ENCODE measurements around the gene FARS2.

FARS2 gene

DNA sequence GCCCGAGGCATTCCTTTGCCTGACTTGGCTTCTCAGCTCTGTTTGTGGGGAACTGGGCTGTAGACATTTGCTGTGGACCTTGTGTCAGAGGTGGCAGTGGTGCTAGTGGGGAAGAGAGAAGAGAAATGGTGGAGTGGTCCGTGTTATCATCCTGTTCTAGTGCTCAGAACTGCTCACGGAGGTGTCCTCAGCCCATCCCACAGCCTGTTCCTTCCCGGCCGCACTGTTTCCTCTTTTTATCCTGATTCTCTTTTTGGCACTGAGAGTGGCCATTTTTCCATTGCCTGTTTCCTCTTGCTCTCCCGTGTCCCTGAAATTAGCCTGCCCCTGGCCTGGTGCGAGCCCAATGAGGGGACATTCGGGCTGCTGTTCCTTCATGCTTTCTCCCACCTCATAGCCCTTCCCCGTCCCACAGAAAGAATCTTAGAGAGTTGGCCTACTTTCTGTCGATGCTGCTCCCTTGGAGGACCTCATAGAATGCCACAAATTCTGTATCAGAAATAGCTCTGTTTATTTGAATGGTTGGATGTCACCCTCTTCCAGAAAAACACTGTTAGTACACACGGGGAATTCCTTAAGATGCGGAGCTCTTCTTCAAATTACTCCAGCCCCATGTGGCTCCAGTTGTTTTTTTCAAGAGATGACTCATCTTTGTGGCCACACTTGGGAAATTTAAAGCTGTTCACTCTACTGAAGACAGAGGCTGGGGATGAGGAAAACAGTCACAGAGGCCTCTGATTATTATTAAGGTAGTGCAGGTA lies 26.1 kb downstream of the FARS2 start:
- DNase-seq, result no peak

DNA sequence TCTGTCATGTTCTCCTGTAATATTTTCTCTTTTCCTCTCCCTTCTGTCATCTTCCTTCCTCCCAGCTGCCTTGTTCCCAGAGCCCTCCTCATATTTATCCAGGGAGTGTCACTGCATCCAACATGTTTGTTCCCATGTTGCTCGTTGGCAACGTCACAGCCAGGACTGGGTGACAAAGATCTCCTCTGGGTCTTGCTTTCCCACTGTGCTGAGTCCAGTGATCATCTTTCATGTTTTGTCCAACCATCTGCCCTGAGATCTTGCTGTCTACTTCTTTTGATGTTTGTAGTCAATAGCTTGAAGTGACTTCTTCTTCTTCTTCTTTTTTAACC lies 26.6 kb downstream of the FARS2 start:
- no peak for DNase-seq

DNA sequence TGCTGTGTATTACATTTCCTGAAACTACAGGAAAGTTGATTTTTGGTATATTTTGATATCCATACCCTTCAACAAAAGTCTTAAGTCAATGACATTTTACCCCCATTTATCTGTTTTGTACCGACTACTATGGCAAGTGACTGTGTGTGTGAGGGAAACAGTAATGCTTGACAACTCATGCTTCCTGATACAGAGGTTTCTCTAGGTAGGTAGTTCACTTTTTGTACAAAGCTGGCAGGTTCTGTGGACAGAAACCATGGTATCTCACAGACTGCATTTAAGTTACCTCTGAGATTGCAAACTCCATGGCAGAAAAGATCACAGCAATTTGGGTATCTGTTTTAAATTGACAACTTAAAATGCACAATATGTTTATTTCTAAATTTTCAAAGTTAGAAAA lies 28.8 kb downstream of the FARS2 start:
- no peak for DNase-seq

DNA sequence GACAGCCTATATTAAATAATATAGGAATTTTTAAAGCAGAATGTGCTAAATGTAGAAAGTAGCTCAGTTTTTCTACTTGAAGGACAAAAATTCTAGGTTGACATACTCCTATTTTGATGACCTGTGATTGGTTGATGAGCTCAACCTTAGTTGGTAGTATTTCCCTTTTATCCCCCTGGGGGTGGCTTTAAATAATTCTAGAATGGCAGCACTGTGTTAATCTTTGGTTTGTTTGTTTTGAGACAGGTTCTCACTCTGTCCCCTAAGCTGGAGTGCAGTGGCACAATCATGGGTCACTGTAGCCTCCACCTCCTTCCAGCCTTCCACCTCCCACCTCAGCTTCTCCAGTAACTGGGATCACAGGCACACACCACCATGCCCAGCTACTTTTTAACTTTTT lies 29.2 kb downstream of the FARS2 start:
- DNase-seq, result no peak

DNA sequence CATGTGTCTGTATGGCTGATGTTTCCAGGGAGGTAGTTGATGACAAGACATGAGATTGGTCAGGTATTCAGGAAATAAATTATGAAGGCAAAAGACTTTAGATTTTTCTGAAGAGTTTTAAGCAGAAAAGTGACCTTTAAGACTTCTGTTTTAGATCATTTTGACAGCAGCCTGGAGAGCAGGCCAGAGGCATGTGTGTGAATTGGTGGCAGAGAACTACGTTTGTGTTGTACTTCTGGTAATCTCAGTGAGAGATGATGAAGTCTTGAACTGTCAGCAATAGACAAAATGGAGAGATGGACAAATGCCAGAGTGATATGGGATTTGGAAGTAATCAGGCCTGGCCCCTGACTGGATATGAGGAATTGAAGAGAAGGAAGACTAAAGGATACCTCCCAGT lies 30.8 kb downstream of the FARS2 start:
- DNase-seq, result no peak

DNA sequence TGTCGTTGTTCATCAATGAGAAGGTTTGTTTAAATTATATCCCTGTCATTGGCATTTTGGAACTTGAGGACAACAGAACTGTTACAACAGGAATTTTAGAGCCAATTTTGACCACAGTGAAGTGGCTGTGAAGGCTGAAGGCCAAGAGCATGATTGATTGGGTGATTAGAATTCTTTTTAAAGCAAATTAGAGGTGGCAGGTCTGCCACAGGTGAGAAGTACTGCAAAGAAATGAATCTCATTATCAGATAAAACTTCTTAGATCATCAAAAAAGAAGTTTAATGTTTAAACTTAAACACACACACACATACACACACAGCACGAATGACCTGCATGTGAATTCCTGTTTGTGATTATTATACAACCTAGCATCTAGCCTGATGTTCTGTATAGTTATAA lies 32.4 kb downstream of the FARS2 start:
- DNase-seq, result no peak

DNA sequence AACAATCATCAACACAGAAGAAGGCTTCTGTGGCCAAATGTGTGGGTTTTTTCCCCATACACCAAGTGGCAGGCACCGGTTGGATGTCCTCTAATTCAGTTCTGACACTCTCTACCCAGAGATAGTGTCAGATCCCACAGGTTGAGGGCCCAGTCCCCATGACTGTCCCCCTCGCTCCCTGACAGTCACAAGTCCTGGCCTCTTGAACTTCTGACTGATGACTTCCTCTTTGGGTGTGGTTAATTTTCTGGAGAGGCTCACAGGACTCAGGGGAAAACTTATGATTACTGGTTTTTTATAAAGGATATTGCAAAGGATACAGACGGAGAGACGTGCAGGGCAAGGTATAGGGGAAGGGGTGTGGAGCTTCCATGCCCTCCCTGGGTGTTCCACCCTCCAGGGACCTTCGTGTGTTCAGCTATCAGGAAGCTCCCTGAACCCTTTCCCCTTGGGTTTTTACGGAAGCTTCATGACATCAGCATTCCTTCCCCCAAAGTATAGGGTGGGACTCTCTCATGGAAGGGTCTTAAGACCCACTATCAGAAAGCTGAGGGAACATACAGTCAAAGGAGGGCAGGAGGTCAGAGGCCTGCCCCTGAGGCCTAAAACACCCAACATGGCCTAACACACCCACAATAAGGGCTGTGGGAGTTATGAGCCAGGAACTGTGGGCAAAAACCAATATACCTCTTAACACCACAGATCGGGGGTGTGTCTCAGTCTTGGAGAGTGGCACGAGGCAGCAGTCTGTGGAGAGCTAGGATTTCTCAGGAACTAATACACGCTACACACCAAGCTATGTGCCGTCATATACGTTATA lies 33.3 kb downstream of the FARS2 start:
- no peak for DNase-seq

DNA sequence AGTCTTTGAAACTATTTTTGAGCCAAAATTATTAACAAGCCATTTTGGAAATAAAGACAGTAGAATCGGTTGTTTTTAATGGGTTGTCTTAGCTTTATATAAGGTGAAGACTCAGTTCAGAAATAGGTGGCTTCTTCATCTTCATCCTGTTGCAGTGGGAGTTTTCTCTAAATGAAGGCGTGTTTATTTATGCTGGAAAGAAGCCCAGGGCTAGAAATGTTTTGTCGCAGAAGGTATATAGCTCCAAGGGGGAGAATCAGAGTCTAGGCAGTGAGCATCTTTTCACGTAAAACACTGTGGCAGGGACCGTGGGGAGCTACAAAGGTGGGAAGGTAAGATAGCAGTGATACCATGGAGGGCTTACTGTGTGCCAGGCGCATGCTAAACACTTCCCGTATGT lies 34.3 kb downstream of the FARS2 start:
- DNase-seq, result no peak

DNA sequence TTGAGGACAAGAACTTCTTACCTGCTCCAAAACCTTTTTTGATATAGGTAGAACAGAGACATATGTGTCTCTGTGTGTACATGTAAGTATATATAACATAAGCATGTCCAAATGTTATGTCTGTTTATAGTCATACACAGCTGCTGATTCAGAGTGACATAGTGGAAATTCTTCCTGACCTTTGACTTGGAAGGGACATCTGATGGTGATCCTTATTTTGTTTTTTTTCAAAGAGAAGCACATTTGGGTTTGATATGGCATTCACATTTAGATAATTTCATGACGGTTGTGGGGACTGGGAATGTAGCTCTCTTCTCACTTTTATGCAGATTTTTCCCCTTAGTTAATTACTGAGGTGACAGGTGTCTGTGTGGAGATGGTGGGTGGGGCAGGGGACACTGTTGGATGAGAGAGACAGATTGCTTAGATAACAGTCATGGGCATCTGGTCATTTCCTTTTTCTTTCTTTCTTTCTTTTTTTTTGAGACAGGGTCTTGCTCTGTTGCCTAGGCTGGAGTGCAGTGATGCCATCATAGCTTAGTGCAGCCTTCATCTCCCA lies 39.0 kb downstream of the FARS2 start:
- no peak for DNase-seq

DNA sequence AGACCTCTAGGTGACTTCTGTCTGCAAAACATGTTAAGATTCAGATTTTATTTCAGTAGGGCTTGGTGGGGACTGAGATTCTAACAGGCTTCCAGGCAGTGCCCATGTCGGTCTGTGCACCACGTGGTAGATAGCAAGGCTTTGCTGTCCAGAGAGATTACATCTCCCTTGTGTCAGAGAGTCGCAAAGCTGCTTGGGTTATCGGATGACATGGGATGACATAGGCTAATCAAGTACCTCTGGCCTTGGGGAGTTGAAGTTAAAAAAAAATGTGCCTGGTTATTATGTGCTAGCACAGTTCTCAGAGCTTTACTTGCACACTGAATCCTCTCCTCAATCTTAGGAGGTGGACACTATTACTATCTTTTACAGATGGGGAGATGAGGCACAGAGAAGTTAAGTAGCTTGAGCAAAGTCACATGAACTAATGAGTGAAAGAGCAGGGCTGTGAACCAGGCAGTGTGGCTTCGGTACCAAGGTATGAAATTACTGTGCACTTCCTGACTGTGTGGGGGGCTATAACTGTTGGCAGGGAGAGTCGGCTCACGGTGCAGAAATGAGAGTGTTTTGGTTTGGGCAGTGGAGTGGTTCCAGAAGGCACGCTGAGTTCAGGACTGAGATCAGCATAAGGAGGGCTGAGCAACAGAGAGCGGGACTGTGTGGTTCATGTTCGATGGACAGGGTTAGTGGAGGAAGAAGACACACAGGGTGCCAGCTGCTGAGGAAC lies 41.1 kb downstream of the FARS2 start:
- DNase-seq, result no peak

DNA sequence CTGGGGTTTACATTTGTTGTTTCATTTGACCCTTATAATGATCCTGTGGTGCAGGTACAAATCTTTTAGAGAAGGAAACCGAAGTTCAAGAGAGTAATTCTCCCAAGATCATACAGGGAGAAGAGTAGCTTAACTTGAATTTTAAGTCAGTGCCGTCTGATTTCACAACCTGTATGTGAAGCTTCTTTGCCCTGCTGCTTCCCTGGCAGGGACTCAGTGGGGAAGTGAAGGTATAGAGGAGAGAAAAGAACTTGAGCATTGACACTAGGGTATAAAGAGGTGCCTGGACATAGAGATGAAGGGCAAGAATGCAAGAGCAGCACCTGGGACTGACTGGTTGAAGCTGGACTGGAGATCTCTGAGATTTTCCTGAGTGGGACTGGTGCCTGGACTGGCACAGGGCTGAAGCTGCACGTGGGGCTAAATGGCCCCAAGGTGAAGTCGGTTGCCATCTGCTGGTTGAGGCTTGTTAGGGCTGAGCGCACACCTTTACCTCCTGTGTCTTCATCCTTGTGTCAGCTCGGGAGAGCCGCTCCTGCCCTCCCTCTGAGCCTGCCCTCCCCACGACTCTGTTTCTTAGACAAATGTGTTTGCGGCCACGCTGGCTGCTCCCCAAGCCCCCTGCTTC lies 41.8 kb downstream of the FARS2 start:
- peak; percentile 48 for DNase-seq

DNA sequence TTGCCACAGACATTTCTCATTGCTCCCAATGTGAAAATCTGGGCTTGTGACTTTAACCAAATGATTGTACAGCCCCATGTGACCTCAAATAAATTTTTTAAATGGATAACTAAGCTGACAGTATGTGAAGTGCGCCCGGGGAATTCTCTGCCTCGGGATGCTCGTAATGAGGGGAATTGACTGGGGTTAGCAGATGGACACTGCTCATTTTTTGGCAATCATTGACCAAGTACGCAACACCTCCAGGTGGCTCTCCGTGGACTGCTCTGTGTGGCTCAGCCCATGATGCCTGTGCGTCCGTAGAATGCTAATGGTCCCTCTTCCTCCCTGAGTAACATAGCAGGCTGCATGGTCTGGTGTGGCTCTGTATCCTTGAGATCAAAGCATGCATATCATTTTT lies 42.4 kb downstream of the FARS2 start:
- DNase-seq, result no peak

DNA sequence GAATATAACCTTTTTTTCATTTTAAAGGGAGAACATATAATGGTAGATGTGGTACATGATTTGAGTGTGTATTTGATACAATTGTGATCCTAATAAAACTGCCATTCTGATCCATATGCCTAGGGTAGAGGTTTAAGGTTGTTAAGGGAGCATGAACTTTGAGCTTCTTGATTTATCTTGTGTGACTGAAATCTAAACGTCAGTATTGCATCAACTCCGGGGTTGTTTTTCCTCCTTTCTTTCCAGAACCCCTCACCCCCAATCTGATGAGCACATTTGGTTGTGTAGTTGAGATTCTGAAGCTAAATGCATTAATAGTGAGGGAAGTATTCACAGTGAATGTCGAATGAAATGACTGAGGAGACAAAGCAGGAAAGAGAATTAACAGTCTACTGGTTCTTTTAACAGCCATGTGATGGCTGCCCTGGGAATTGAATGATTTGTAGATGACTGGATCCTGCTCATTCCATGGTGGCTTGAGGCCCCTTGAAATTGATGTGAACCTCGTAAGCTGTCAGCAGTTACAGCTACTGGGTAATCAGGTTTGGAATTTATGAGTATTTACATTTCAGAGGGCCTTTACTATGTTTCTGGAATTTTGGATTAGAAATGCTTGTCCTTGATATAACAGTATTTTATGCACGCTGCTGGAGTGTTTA lies 44.8 kb downstream of the FARS2 start:
- DNase-seq, result no peak

DNA sequence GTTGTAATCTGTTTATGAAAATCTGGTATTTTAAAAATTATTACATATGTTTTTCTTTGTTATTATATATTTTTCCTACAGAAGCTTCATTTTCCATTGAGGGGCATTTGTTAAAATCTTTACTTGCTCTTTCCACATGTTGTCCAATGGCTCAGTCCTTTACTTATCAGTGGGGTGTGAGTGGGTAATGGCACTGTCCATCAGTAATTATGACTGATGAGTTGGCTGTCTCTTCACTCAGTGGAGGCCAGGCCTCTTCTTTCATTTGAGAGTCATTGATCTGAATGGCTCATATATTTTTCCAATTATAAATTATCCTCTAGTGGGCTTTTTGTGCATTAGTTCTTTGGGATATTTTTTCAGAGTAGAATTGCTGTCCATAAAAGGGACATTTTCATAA lies 45.7 kb downstream of the FARS2 start:
- DNase-seq, result no peak

DNA sequence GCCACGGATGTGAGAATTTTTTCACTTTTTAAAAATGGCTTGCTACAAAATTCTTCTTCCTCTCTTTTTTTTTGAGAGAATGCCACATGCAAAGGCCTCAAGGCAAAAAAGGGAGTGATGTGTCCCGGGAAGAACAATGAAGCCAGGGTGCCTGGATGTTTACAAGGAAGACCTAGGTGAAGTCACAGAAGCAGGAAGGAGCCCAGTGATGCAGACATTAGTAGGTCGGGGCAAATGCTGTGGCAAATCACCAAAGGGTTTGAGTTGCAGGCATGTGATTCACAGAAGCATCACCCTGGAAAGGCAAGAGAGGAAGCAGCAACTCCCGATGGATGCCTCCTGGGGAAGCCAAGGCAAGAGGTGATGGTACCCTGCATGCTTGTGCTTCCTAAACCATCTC lies 46.8 kb downstream of the FARS2 start:
- DNase-seq, result no peak

DNA sequence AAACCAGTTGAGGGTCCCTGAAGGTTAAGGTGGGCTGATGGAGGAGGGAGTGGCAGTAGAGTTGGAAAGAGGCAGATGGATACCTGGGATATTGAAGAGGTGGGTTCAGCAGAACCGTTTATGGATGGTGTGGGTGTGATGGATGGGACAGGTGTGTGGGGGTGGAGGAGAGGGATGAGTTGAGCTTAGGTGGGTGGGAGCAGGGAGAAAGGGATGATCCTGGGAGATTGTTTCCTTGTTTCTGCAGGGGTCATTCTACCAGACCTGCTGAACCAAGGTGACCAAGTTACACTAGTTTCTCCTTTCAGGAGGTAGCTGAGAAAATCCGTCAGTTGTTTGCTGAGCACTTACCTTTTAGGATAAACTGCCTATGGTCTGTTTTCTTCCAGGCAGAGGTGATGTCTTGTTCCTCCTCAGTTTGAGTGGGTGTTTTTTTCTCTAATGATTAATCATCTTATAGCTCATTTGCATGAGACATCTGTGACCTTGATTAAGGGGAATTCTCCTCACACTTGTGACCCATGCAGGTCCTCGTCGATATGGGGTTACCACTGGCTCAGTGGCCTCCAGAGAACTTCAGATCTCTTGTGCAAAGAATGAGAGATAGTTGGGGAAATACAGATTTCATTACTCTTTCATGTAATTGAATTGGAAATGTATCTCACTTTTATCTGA lies 53.0 kb downstream of the FARS2 start:
- no peak for DNase-seq

DNA sequence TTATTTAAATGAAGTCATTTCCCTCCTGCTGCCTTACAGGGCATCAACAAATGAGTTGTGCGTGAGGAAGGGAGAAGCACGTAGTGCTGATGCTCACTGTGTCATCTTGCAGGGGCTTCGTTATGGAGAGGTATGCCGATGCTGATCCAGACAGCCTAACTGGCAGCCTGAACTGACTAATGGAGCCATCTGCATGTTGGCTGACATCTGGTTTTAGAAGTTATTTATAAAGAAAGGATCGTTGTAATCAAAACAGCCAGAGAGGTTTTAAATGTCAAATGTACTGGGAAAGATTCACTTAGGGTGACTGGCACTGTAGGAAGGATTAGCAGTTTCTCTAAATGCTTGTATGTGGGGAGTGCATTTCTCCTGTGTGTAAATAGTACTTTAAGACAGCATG lies 54.6 kb downstream of the FARS2 start:
- DNase-seq, result no peak

DNA sequence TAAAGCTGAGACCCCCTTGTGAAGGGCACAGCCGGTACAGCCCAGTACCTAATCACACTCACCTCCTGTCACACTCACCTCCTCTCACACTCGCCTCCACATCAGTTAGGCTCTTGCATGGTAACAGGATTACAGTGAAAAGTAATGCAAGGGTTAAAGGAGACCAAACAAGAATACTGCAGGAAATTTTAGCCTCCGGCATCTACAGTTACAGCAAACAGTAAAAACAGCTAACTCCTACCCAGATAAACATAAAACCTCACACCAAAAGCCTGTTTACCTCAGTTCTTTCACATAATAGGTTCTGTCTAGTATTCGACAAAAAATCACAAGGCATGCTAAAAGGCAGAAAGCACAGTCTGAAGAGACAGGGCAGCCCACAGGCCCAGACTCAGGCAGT lies 55.6 kb downstream of the FARS2 start:
- no peak for DNase-seq

DNA sequence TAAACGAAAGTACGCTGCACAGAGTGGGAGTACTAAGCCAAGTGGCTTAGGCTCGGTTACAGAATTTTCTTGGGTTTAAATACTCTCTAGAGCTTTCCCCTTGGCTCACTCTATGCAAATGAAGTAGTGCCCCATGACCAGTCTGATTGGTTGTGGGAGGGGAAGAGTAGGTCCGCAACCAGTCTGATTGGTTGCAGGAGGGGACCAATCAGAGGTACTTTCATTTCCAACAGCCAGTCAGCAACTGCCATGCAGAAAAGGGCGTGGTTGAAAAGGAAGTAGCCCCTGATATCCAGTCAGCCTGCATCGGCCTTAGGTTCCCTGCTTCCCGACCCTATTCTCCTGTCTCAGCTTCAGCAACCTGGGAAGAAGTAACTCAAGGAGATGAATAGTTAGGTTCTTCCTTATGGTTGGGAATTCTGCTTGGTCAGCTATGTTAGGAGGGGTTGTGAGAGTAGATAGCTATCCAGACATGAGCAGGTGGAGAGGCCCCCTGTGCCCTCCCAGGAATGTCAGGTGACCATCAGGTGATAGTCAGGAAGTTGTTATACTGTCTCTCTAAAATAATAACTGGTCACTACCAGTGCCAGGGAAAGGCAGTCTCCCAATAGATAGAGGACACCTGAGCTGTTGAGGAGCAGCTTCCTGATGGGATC lies 57.4 kb downstream of the FARS2 start:
- DNase-seq, result no peak

DNA sequence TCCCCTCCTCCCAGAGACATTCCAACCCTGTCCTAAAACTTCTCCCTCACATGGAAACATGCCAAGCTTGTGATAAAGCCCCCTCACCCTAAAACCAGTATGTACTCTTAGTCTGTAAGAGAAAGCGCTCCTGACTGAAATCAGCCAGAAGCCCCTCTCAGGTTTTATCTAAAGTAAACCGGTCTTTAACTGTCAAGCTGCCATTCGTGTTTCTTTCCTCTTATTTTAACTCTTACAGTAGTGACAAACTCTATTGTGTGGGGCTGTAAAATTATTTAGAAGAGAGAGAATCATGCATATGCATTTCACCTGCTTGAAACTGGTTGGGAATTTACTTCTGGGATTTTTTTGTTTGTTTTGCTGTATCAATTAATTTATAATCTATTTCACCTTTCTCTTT lies 62.7 kb downstream of the FARS2 start:
- DNase-seq, result no peak

DNA sequence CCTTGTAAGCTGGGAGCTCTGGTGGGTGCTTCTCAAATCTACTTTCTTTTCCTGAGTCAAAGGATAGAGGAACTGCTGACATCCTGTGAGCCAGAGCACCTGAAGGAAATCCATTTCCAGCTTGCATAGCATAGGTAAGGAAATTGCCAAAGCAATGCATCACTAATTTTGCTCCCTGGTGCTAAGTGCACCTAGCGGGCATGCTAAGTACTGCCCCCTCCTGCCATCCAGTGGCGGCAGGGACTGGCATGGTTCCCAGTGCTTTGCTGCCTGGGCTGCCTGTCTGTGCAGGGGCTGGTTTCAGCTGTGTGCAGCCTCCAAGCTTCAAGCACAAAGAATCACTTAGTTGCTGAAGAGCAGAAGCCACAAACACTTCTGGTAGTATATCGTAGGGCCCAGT lies 63.9 kb downstream of the FARS2 start:
- peak; percentile 73 for DNase-seq

Data from NCI-H2029 (cell line).